IMR-90 (cell line): ENCODE results near the gene GBX2. TPM values are rescaled to one million over a fixed set of nuclear protein-coding genes. Genes with fewer than 3 reads are reported as not detected.

ENCODE experiments used
- ATAC-seq: fragments of 200-7000 bp; cut with Tn5 transposase; 2 replicates; pipeline ENCODE4 v1.9.1; 2020; ENCODE audit warnings: low read depth, mild to moderate bottlenecking, moderate library complexity
- BruUV-seq: library from RNA; stranded (reverse); fragments of 400-500 nt; replicated peaks from 2 replicates; lab custom pipeline; 2021; lab: Mats Ljungman, UMichigan
- CTCF ChIA-PET: fragments of 300-600 bp; formaldehyde crosslinking; extraction: SDS; loops from one replicate; lab custom pipeline; 2021; ENCODE audit warnings: antibody characterized with exemption; lab: Yijun Ruan, JAX
- POLR2A ChIA-PET: fragments of 300-600 bp; sonication (Branson Sonifier 250); formaldehyde crosslinking; loops from one replicate; lab custom pipeline; 2022; ENCODE audit warnings: antibody characterized with exemption; ENCODE audit not compliant: unreplicated experiment; lab: Charles Lee
- DNase-seq: peaks from one replicate; pipeline ENCODE4 v3.0.0; 2013
- H2AFZ ChIP-seq: replicated peaks from 2 replicates; pipeline ENCODE3; 2013; ENCODE audit warnings: low read length, mild to moderate bottlenecking; ENCODE audit not compliant: poor library complexity
- H2AK5ac ChIP-seq: 2 replicates; pipeline ENCODE4 v1.6.1; 2013; ENCODE audit warnings: low read depth, low read length, inconsistent platforms
- H2AK9ac ChIP-seq: replicated peaks from 2 replicates; pipeline ENCODE3; 2013; ENCODE audit warnings: mild to moderate bottlenecking, low read depth, low read length, moderate library complexity; ENCODE audit not compliant: poor library complexity
- H2BK120ac ChIP-seq: 2 replicates; pipeline ENCODE4 v1.6.1; 2013; ENCODE audit warnings: low read depth, low read length, inconsistent platforms
- H2BK15ac ChIP-seq: 3 replicates; pipeline ENCODE4 v1.6.1; 2013; ENCODE audit warnings: low read depth, low read length, inconsistent platforms
- H2BK20ac ChIP-seq: 2 replicates; pipeline ENCODE4 v1.6.1; 2013; ENCODE audit warnings: low read depth, mild to moderate bottlenecking, inconsistent platforms, low read length, moderate library complexity
- H2BK5ac ChIP-seq: 2 replicates; pipeline ENCODE4 v1.6.1; 2013; ENCODE audit warnings: mild to moderate bottlenecking, low read depth, low read length, inconsistent platforms; ENCODE audit not compliant: poor library complexity, severe bottlenecking
- H3K14ac ChIP-seq: replicated peaks from 2 replicates; pipeline ENCODE4 v1.6.1; 2013; ENCODE audit warnings: low read depth, low read length, inconsistent platforms
- H3K18ac ChIP-seq: 2 replicates; pipeline ENCODE4 v1.6.1; 2013; ENCODE audit warnings: low read depth, low read length, control low read depth
- H3K23ac ChIP-seq: 2 replicates; pipeline ENCODE4 v1.6.1; 2013; ENCODE audit warnings: low read depth, low read length, inconsistent platforms
- H3K27ac ChIP-seq: 2 replicates; pipeline ENCODE4 v1.5.1; 2013; ENCODE audit warnings: mild to moderate bottlenecking, control low read depth, low read length; ENCODE audit not compliant: insufficient read depth
- H3K27me3 ChIP-seq: 2 replicates; pipeline ENCODE4 v1.6.1; 2013; ENCODE audit warnings: low read length; ENCODE audit not compliant: control insufficient read depth, insufficient read depth
- H3K36me3 ChIP-seq: 2 replicates; pipeline ENCODE4 v1.6.1; 2013; ENCODE audit warnings: low read length, mixed read lengths; ENCODE audit not compliant: control insufficient read depth, insufficient read depth
- H3K4ac ChIP-seq: 2 replicates; pipeline ENCODE4 v1.6.1; 2013; ENCODE audit warnings: low read depth, low read length, inconsistent platforms
- H3K4me1 ChIP-seq: 2 replicates; pipeline ENCODE4 v1.6.1; 2013; ENCODE audit warnings: low read length, mixed read lengths; ENCODE audit not compliant: control insufficient read depth, insufficient read depth
- H3K4me2 ChIP-seq: 2 replicates; pipeline ENCODE4 v1.6.1; 2013; ENCODE audit warnings: low read depth, mild to moderate bottlenecking, control low read depth, low read length, moderate library complexity
- H3K4me3 ChIP-seq: 2 replicates; pipeline ENCODE4 v1.5.1; 2013; ENCODE audit warnings: low read depth, mild to moderate bottlenecking, control low read depth, low read length, moderate library complexity; ENCODE audit not compliant: insufficient read depth
- H3K56ac ChIP-seq: 2 replicates; pipeline ENCODE4 v1.6.1; 2013; ENCODE audit warnings: low read length, inconsistent platforms; ENCODE audit not compliant: insufficient read depth; ENCODE audit errors: extremely low read depth
- H3K79me1 ChIP-seq, 2 experiments: 2 replicates each; pipeline ENCODE4 v1.6.1; 2013; ENCODE audit warnings: low read length in 2 of 2, inconsistent platforms in 1 of 2, low read depth in 1 of 2
- H3K9ac ChIP-seq: 2 replicates; pipeline ENCODE4 v1.6.1; 2013; ENCODE audit warnings: low read depth, low read length, control low read depth
- H3K9me1 ChIP-seq: 2 replicates; pipeline ENCODE4 v1.6.1; 2013; ENCODE audit warnings: low read length, inconsistent platforms; ENCODE audit not compliant: insufficient read depth
- H3K9me3 ChIP-seq: 2 replicates; pipeline ENCODE4 v1.6.1; 2013; ENCODE audit warnings: low read length; ENCODE audit not compliant: control insufficient read depth, insufficient read depth
- H4K20me1 ChIP-seq: 2 replicates; pipeline ENCODE4 v1.6.1; 2013; ENCODE audit warnings: low read length, inconsistent platforms; ENCODE audit not compliant: insufficient read depth
- H4K5ac ChIP-seq: 2 replicates; pipeline ENCODE4 v1.6.1; 2013; ENCODE audit warnings: mild to moderate bottlenecking, low read depth, low read length, control low read depth
- H4K8ac ChIP-seq, 2 experiments: 2 replicates each; pipeline ENCODE4 v1.6.1; 2013; ENCODE audit warnings: low read depth in 2 of 2, low read length in 2 of 2, control low read depth in 1 of 2, inconsistent platforms in 1 of 2
- H4K91ac ChIP-seq: 2 replicates; pipeline ENCODE4 v1.6.1; 2013; ENCODE audit warnings: low read depth, low read length, inconsistent platforms; ENCODE audit not compliant: insufficient read depth
- BHLHE40 ChIP-seq: fragments of 150-350 bp; IDR thresholded peaks from 2 replicates; pipeline ENCODE4 v1.6.1; 2016; ENCODE audit warnings: mild to moderate bottlenecking, low read depth, low read length
- CEBPB ChIP-seq: IDR thresholded peaks from 2 replicates; pipeline ENCODE4 v1.6.1; 2012; ENCODE audit warnings: low read depth, low read length, improper control_type of control experiment
- CHD1 ChIP-seq: IDR thresholded peaks from 2 replicates; pipeline ENCODE4 v1.6.1; 2012; ENCODE audit warnings: low read depth, low read length, improper control_type of control experiment
- ELK1 ChIP-seq: fragments of 150-350 bp; IDR thresholded peaks from 2 replicates; pipeline ENCODE4 v1.6.1; 2016; ENCODE audit warnings: low read depth, mild to moderate bottlenecking, low read length, moderate library complexity, borderline replicate concordance
- FOS ChIP-seq: fragments of 150-350 bp; IDR thresholded peaks from 2 replicates; pipeline ENCODE4 v1.6.1; 2016; ENCODE audit warnings: low read depth, low read length
- MAFK ChIP-seq: IDR thresholded peaks from 2 replicates; pipeline ENCODE4 v1.6.1; 2012; ENCODE audit warnings: low read depth, low read length, improper control_type of control experiment
- MAZ ChIP-seq: IDR thresholded peaks from 2 replicates; pipeline ENCODE4 v1.6.1; 2012; ENCODE audit warnings: low read depth, mild to moderate bottlenecking, low read length, improper control_type of control experiment, moderate library complexity, borderline replicate concordance
- MXI1 ChIP-seq: IDR thresholded peaks from 2 replicates; pipeline ENCODE4 v1.6.1; 2012; ENCODE audit warnings: low read depth, mild to moderate bottlenecking, low read length, moderate library complexity, borderline replicate concordance
- NFE2L2 ChIP-seq: fragments of 150-350 bp; IDR thresholded peaks from 2 replicates; pipeline ENCODE4 v1.6.1; 2016; ENCODE audit warnings: low read depth, mild to moderate bottlenecking, low read length
- RAD21 ChIP-seq: IDR thresholded peaks from 2 replicates; pipeline ENCODE4 v1.6.1; 2012; ENCODE audit warnings: low read length, improper control_type of control experiment
- RCOR1 ChIP-seq: IDR thresholded peaks from 2 replicates; pipeline ENCODE4 v1.6.1; 2012; ENCODE audit warnings: mild to moderate bottlenecking, low read length, improper control_type of control experiment; ENCODE audit not compliant: insufficient replicate concordance
- RFX5 ChIP-seq: IDR thresholded peaks from 2 replicates; pipeline ENCODE4 v1.8.0; 2012; ENCODE audit warnings: low read depth, mild to moderate bottlenecking, low read length, moderate library complexity
- SMC3 ChIP-seq: fragments of 150-350 bp; IDR thresholded peaks from 2 replicates; pipeline ENCODE4 v1.6.1; 2016; ENCODE audit warnings: low read depth, mild to moderate bottlenecking, antibody characterized with exemption, low read length, moderate library complexity
- USF2 ChIP-seq: fragments of 150-350 bp; IDR thresholded peaks from 2 replicates; pipeline ENCODE4 v1.6.1; 2017; ENCODE audit warnings: mild to moderate bottlenecking, antibody characterized with exemption, low read length, low read depth
- WGBS, 2 experiments: methylation state at CpG; one replicate each; pipeline versions ENCODE4 v1.1.5 to v1.1.7; 2013; ENCODE audit warnings: missing lambda C conversion rate in 2 of 2; ENCODE audit not compliant: insufficient read length in 1 of 2; ENCODE audit errors: extremely low coverage in 2 of 2; 5-methylcytosine and 5-hydroxymethylcytosine counted together
- dilution Hi-C: fragments of 300-500 bp; cut with HindIII; formaldehyde crosslinking; loops from one replicate; pipeline ENCODE4 v1.14.3; 2018; ENCODE audit warnings: low sequenced_read_pairs; ENCODE audit not compliant: unreplicated experiment
- in situ Hi-C: fragments of 300-500 bp; cut with MboI; formaldehyde crosslinking; loops from 3 replicates; pipeline ENCODE4 v1.14.3; 2019; ENCODE audit warnings: low sequenced_read_pairs, inconsistent platforms, mixed read lengths
- intact Hi-C: fragments of 100-400 bp; cut with micrococcal nuclease; formaldehyde crosslinking; loops from 2 replicates; pipeline ENCODE4 v1.10.0; 2022
- polyA plus RNA-seq, 3 experiments: library from polyadenylated mRNA; depleted of rRNA; stranded (reverse); fragments of >200 nt; gene quantifications; 2 replicates each; pipeline ENCODE4 v1.2.3, GENCODE V29; 2012; ENCODE audit warnings: low replicate concordance in 1 of 3
- total RNA-seq: library from RNA; depleted of rRNA; stranded (reverse); fragments of >200 nt; gene quantifications from 2 replicates; pipeline ENCODE4 v1.2.3, GENCODE V29; 2012
- TF ChIP-seq, protein P1 (sequence below): conservative IDR thresholded peaks from 2 replicates; pipeline ENCODE4 v1.5.1; 2012; ENCODE audit warnings: mild to moderate bottlenecking, low read depth, low read length, improper control_type of control experiment

The GBX2 gene
- total and polyA plus RNA-seq, 2 of the 4 experiments (the other 2 are of a cell fraction) = 0.10 TPM; not detected in 1

GRCh38 chr2:236177604-236177966, 9.4 kb upstream of the GBX2 start:
- H3K4ac ChIP-seq = no peak overlapping the region
- no peak overlapping the region for H2AFZ ChIP-seq
- no peaks in the 10 kb centered on the region for H4K20me1 ChIP-seq
- 5% methylated on average over 10 of the region's 20 CpGs; no CpG with 5 or more reads in 1 of the 2 experiments for WGBS, 2 experiments
- no peak overlapping the region for H3K18ac ChIP-seq
- H4K8ac ChIP-seq = no peak overlapping the region
- no peak overlapping the region for H3K14ac ChIP-seq
- intact Hi-C loops (loop anchor here (10.0 kb wide), 1 partner anchor 233 kb away; no protein-coding TSS in a partner anchor), in situ Hi-C loops (loop anchor here (5.0 kb wide), 1 partner anchor 410 kb away; no protein-coding TSS in a partner anchor), dilution Hi-C loops (loop anchor here (25.0 kb wide), 1 partner anchor 390 kb away; no protein-coding TSS in a partner anchor)
- TF ChIP-seq RFX5 = no peak
- TF ChIP-seq MAFK = no peak
- no peak for TF ChIP-seq CHD1
- TF ChIP-seq BHLHE40 = no peak
- peak; percentile 46 for TF ChIP-seq CEBPB
- no peak for TF ChIP-seq RAD21
- TF ChIP-seq USF2 = no peak
- TF ChIP-seq MAZ = no peak
- no peak for TF ChIP-seq ELK1
- TF ChIP-seq FOS = no peak
- no peak for TF ChIP-seq NFE2L2
- no peak for TF ChIP-seq RCOR1
- no peak for TF ChIP-seq MXI1
- TF ChIP-seq SMC3 = no peak
- TF ChIP-seq, protein P1, sequence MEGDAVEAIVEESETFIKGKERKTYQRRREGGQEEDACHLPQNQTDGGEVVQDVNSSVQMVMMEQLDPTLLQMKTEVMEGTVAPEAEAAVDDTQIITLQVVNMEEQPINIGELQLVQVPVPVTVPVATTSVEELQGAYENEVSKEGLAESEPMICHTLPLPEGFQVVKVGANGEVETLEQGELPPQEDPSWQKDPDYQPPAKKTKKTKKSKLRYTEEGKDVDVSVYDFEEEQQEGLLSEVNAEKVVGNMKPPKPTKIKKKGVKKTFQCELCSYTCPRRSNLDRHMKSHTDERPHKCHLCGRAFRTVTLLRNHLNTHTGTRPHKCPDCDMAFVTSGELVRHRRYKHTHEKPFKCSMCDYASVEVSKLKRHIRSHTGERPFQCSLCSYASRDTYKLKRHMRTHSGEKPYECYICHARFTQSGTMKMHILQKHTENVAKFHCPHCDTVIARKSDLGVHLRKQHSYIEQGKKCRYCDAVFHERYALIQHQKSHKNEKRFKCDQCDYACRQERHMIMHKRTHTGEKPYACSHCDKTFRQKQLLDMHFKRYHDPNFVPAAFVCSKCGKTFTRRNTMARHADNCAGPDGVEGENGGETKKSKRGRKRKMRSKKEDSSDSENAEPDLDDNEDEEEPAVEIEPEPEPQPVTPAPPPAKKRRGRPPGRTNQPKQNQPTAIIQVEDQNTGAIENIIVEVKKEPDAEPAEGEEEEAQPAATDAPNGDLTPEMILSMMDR = peak; percentile 31
- H2BK120ac ChIP-seq = no peak overlapping the region
- no TSS peak for BruUV-seq
- ATAC-seq = no peak
- no peak overlapping the region for H4K91ac ChIP-seq
- H2BK15ac ChIP-seq = no peak overlapping the region
- no peak overlapping the region for H4K5ac ChIP-seq
- no peak overlapping the region for H3K56ac ChIP-seq
- H3K23ac ChIP-seq = no peak overlapping the region
- H3K4me2 ChIP-seq = peak overlapping the region; percentile 9; the same call in 1 of the 2 replicates
- H2BK5ac ChIP-seq = no peak overlapping the region
- no peaks in the 10 kb centered on the region for H3K79me1 ChIP-seq
- ChIA-PET CTCF (interaction anchor here (1.0 to 1.5 kb wide), 2 partner anchors 340 to 398 kb away, joined by 4 to 11 read pairs; no protein-coding TSS in a partner anchor), POLR2A (no interaction called here)
- H3K36me3 ChIP-seq = no peaks in the 10 kb centered on the region
- H2BK20ac ChIP-seq = no peak overlapping the region
- no peaks in the 10 kb centered on the region for H3K9me3 ChIP-seq
- H3K4me3 ChIP-seq = no peak overlapping the region
- H3K4me1 ChIP-seq = peaks cover 6% of the 10 kb centered on the region
- H3K9me1 ChIP-seq = no peaks in the 10 kb centered on the region
- DNase-seq = peak; percentile 16
- no peak overlapping the region for H2AK9ac ChIP-seq
- H2AK5ac ChIP-seq = no peak overlapping the region
- peaks cover 32% of the 10 kb centered on the region for H3K27me3 ChIP-seq
- no peak overlapping the region for H3K9ac ChIP-seq
- H3K27ac ChIP-seq = no peak overlapping the region
